ENCODE measurements around the gene HSCB.
"Not testable (repeated sequence)": the region's sequence is repeated elsewhere in the genome, so short reads cannot be mapped to it uniquely, and the experiment has no call there.

DNA sequence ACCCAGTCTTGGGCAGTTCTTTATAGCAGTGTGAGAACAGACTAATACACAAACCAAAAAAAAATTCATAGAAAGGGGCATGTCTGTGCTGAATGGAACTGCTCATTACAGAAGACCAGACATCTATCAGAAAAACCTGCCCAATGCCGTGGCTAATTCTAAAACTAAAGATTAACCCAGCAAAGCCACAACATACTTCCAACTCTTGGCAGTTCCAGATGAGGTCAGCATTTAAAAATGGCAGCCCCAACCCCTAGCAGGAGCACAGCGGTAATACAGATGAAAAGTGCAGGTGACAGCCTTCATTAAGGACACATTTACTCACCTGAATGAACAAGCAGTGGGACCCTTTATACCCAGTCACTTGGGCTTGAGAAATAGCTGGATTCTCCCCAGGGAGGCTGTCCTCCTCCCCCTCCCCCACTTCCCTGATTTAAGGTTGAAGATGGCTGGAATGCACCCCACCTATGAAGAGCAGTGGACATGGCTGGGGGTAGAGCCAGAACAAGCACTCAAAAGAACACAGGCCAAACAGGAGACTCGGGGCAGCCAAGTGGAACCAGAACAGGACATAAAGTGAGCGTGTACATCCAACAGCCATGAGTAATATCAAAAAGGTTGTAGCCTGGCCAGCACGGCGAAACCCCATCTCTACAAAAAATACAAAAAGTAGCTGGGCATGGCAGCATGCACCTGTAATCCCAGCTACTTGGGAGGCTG is 48.6 kb upstream of the HSCB start:
- not testable (repeated sequence) for TF ChIP-seq CTCF (IDR thresholded peaks at IDR 0.05); ATF3 (CRISPR knock-in tag; conservative IDR thresholded peaks at IDR 0.05); TEAD4 (CRISPR knock-in tag; IDR thresholded peaks at IDR 0.05); ATF2 (CRISPR knock-in tag; IDR thresholded peaks at IDR 0.05; ENCODE audit: borderline replicate concordance, low read depth); GABPB1 (CRISPR knock-in tag; IDR thresholded peaks at IDR 0.05); ATF1 (CRISPR knock-in tag; IDR thresholded peaks at IDR 0.05); ESRRA (CRISPR knock-in tag; IDR thresholded peaks at IDR 0.05; ENCODE audit: borderline replicate concordance); AFF4 (CRISPR knock-in tag; IDR thresholded peaks at IDR 0.05; ENCODE audit: borderline replicate concordance); FOXK1 (CRISPR knock-in tag; IDR thresholded peaks at IDR 0.05); MLX (CRISPR knock-in tag; IDR thresholded peaks at IDR 0.05)
